Upper lobe of left lung (tissue), 6 donors: ENCODE data around the gene NLRP9. TPM values are rescaled to one million over a fixed set of nuclear protein-coding genes. Genes with fewer than 3 reads are reported as not detected.

Source experiments
- ATAC-seq, 2 donors: fragments of 200-7000 bp; cut with Tn5 transposase; one replicate each; pipeline ENCODE4 v1.9.1; 2022; ENCODE audit warnings: mild to moderate bottlenecking in 2 of 2, moderate library complexity in 2 of 2; ENCODE audit not compliant: low FRiP score in 2 of 2
- DNase-seq, 2 donors: peaks; one replicate each; pipeline ENCODE4 v3.0.0-alpha.2; 2019 to 2020
- H3K27ac ChIP-seq, 4 donors: fragments of 200-600 bp; sonication (generic); one replicate each; pipeline ENCODE4 v1.5.1; 2016 to 2019
- H3K27me3 ChIP-seq, 4 donors: fragments of 200-600 bp; sonication (generic); one replicate each; pipeline ENCODE4 v1.5.1; 2017 to 2019
- H3K36me3 ChIP-seq, 4 donors: fragments of 200-600 bp; sonication (generic); one replicate each; pipeline ENCODE4 v1.5.1; 2016 to 2019
- H3K4me1 ChIP-seq, 4 donors: fragments of 200-600 bp; sonication (generic); one replicate each; pipeline ENCODE4 v1.5.1; 2018 to 2019
- H3K4me3 ChIP-seq, 4 donors: fragments of 200-600 bp; sonication (generic); one replicate each; pipeline ENCODE4 v1.5.1; 2017 to 2019; ENCODE audit warnings: mild to moderate bottlenecking in 2 of 4, moderate library complexity in 1 of 4
- H3K9me3 ChIP-seq, 4 donors: fragments of 200-600 bp; sonication (generic); one replicate each; pipeline ENCODE4 v1.5.1; 2018 to 2019
- EP300 ChIP-seq, 4 donors: sonication (generic); formaldehyde crosslinking; IDR thresholded peaks; one replicate each; pipeline ENCODE4 v1.5.1; 2017; ENCODE audit warnings: antibody characterized with exemption in 4 of 4, control low read depth in 2 of 4
- POLR2A ChIP-seq, 4 donors: fragments of 450-650 bp; IDR thresholded peaks; one replicate each; pipeline ENCODE4 v1.5.1; 2016 to 2017; ENCODE audit warnings: antibody characterized with exemption in 4 of 4, mild to moderate bottlenecking in 2 of 4
- POLR2AphosphoS5 ChIP-seq, 2 donors: sonication (generic); formaldehyde crosslinking; IDR thresholded peaks; one replicate each; pipeline ENCODE4 v1.5.1; 2017; ENCODE audit warnings: antibody characterized with exemption in 2 of 2
- WGBS, 2 donors: methylation state at CpG; one replicate each; pipeline ENCODE4 v1.1.5; 2017 to 2018; 5-methylcytosine and 5-hydroxymethylcytosine counted together
- total RNA-seq, 6 donors: library from RNA; depleted of rRNA in 4 of 6; stranded (reverse); fragments of >200 nt in 4 of 6; gene quantifications; one replicate each; pipeline versions ENCODE4 v1.1.0 to v1.2.1, GENCODE V29; 2016 to 2021
- TF ChIP-seq, protein P1 (sequence below), 6 experiments: fragments of 450-650 bp in 4 of 6; fragments of 200-600 bp in 2 of 6; sonication (generic) in 2 of 6; IDR thresholded peaks; one replicate each; pipeline ENCODE4 v1.5.1; 2016 to 2019; ENCODE audit warnings: antibody characterized with exemption in 6 of 6
- donor health status: DM: no; HTN: no; CAD: no; lungs with moderate emphysema.
- donor health status: DM: no; HTN: yes; CAD: no; lungs with severe emphysema.

Gene NLRP9
- total RNA-seq, 6 donors from 2014 or later: not detected

DNA sequence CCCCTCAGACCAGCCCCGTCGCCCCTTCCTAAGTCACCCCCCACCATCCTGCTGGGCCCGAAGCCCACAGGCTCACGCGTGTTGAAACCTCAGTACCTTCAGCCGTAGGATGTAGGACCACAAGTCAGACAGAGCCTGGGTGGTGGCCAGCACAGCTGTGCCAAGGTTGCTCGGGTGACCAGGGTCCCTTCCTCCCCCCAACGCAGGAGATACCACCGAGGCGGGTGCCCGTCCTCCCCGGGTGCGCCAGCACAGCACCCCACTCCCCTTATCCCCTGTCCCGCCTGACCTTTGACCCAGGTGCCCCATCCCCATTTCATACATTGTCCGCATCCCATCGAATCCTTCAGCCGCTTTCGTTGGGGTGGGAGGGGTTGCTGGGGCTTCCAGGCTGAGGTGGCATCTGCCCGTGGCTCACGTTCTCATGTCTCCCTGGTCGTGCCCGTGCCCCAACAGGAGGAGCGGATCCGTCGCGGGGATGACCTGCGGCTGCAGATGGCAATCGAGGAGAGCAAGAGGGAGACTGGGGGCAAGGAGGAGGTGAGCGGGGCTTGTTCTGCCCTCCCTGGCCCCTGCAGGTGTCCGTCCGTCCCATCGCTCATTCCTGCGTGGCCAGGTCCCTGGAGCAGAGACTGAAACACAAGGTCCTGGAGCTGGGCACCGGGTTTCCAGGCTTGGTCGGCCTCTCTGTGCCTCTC lies 48.6 kb downstream of the NLRP9 start:
- Histone ChIP-seq H3K27me3 (no peaks in the 10 kb centered on the region), H3K27ac (no peak overlapping the region), H3K4me3 (no peak overlapping the region), H3K4me1 (peaks cover 6 to 21% (median 7%) of the 10 kb centered on the region in 4 donors), H3K9me3 (no peaks in the 10 kb centered on the region), H3K36me3 (peaks cover 49 to 99% (median 87%) of the 10 kb centered on the region in 4 donors)
- TF ChIP-seq, protein P1, sequence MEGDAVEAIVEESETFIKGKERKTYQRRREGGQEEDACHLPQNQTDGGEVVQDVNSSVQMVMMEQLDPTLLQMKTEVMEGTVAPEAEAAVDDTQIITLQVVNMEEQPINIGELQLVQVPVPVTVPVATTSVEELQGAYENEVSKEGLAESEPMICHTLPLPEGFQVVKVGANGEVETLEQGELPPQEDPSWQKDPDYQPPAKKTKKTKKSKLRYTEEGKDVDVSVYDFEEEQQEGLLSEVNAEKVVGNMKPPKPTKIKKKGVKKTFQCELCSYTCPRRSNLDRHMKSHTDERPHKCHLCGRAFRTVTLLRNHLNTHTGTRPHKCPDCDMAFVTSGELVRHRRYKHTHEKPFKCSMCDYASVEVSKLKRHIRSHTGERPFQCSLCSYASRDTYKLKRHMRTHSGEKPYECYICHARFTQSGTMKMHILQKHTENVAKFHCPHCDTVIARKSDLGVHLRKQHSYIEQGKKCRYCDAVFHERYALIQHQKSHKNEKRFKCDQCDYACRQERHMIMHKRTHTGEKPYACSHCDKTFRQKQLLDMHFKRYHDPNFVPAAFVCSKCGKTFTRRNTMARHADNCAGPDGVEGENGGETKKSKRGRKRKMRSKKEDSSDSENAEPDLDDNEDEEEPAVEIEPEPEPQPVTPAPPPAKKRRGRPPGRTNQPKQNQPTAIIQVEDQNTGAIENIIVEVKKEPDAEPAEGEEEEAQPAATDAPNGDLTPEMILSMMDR (IDR thresholded peaks at IDR 0.05): no peak
- TF ChIP-seq POLR2AphosphoS5 (IDR thresholded peaks at IDR 0.05) (no peak), EP300 (IDR thresholded peaks at IDR 0.05) (no peak), POLR2A (IDR thresholded peaks at IDR 0.05) (no peak)
- no peak for ATAC-seq
- 94 to 96% methylated on average over 27 to 30 of the region's 35 CpGs for WGBS, 2 donors
- peak in 1 of 2 donors; percentile 61 for DNase-seq

DNA sequence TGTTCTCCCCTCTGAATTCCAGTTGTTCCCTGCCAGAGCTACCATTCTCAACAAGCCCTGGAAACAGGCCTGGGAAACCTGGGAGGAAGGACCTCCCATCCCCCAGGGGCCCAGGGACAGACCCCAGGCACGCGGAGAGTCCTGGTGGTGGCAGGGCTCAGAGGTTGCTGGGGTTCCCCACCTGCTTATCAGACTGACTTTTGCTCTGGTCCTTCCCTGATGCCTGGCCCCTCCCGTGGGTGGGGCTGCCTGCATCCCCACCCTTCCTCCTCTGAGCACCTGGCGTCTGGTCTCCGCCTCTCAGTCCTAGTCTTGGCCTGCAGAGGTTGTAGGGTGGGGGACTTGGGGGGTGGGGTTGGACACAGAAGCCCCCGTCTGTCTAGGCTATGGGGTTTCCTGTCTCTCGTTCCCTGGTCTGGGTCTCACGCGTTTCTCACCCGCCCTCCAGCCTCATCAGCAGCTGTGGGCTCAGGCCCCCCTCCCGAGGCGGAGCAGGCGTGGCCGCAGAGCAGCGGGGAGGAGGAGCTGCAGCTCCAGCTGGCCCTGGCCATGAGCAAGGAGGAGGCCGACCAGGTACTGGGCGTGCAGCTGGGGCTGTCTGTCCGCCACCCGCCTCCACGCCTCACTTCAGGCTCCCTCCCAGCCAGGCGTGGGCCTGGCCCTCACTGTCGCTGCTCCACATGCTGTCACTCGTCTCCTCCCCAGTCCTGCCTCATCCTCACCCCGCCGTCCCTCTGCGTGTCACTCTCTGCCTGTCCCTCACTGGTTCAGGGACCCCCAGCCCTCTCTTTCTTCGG lies 49.6 kb downstream of the NLRP9 start:
- ATAC-seq: no peak
- Histone ChIP-seq H3K9me3 (no peaks in the 10 kb centered on the region), H3K27ac (no peak overlapping the region), H3K36me3 (peaks cover 47 to 96% (median 80%) of the 10 kb centered on the region in 4 donors), H3K27me3 (no peaks in the 10 kb centered on the region), H3K4me3 (no peak overlapping the region), H3K4me1 (peaks cover 11 to 27% (median 12%) of the 10 kb centered on the region in 4 donors)
- TF ChIP-seq POLR2A (IDR thresholded peaks at IDR 0.05): no peak
- TF ChIP-seq, protein P1 (IDR thresholded peaks at IDR 0.05): no peak
- no peak for TF ChIP-seq POLR2AphosphoS5 (IDR thresholded peaks at IDR 0.05)
- WGBS, 2 donors: 79 to 83% methylated on average over 24 to 27 of the region's 27 CpGs
- DNase-seq: peak in 1 of 2 donors; percentile 69

DNA sequence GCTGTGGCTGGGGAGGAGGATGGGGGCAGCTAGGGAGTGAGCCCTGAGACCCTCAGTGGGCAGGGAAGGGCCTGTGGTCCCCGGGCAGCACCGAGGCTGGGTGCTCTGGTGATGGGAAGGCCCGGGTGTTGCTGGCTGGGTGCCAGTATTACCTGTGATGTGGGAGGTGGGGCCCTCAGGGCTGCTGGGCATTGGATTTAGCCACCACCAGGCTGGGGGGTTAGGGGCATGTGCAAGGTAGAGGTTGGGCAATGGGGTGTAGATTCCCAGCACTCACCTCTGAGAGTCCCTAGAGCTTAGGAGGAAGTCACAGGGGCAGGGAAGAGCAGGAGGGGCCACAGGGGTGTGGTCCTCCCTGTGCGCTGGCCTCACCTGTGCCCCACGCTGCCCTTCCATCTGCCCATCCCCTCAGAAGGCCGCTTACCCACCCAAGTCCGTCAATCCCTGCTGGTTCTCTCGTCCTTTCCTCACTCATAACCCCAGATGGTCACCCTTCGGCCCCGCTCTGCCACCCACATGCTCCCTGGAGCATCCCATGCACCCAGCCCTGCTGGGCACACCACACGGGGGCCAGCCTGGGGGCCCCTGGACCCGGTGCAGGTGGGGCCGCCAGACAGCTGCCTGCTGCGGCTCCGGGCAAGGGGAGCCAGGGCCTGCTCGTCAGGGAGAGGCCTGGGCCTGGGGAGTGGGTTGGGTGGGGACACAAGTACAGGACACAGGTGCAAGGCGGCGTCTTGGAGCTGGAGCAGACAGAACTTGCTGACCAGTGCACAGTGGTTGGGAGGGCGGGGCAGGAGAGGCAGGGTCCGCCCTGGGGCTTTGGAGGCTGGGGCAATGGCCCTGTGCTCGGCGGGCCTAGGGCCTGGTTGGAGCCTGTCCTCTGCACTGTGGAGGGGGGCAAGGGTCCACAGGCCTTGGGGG lies 50.7 kb downstream of the NLRP9 start:
- ATAC-seq: no peak
- Histone ChIP-seq H3K4me3 (no peak overlapping the region), H3K27ac (no peak overlapping the region), H3K9me3 (no peaks in the 10 kb centered on the region), H3K4me1 (peaks cover 11 to 27% (median 15%) of the 10 kb centered on the region in 4 donors), H3K27me3 (no peaks in the 10 kb centered on the region), H3K36me3 (peaks cover 37 to 95% (median 69%) of the 10 kb centered on the region in 4 donors)
- peak in 1 of 2 donors; percentile 56 for DNase-seq
- TF ChIP-seq, protein P1 (IDR thresholded peaks at IDR 0.05): no peak
- TF ChIP-seq EP300 (IDR thresholded peaks at IDR 0.05): no peak
- WGBS, 2 donors: 93 to 94% methylated on average over 19 to 22 of the region's 22 CpGs

DNA sequence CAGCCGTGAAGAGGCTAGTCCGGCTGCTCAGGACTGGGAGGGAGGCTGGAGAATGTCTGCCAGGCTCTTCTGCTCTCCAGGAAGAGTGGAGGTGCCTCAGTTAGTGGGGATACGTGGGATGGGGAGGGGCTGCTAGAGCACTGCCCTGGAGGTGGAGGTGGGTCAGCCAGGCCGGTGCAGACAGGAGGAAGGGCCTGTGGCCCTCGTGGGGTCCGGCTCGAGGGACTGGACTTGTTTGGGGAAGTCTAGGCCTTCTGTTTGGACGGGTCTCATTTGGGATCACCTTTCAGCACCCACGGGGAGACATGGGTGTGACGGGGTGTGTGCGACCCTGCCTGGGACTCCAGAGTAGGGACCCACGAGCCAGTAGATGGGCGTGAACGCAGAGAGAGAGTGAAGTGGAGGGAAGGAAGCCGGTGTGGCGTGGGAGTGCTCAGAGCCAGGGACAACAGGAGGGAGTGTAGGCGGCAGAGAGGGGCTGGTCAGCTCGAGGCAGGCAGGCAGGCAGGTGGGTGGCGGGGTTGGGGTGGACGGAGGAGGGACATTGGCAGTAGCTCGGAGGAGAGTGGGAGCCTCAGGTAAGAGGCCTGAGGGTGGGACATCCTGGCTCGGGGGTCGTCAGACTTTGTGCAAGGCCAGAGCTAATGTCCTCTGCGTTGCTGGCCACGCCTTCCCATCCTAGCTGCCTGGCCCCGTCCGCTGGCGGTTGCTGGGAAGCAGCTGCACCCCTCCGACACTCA lies 51.7 kb downstream of the NLRP9 start:
- Histone ChIP-seq H3K27ac (no peak overlapping the region), H3K27me3 (no peaks in the 10 kb centered on the region), H3K36me3 (peaks cover 32 to 95% (median 59%) of the 10 kb centered on the region in 4 donors), H3K4me3 (no peak overlapping the region), H3K9me3 (no peaks in the 10 kb centered on the region), H3K4me1 (peaks cover 11 to 32% (median 15%) of the 10 kb centered on the region in 4 donors)
- no peak for DNase-seq
- 90 to 91% methylated on average over 27 to 29 of the region's 29 CpGs for WGBS, 2 donors
- no peak for ATAC-seq
- TF ChIP-seq, protein P1 (IDR thresholded peaks at IDR 0.05): no peak
- TF ChIP-seq EP300 (IDR thresholded peaks at IDR 0.05) (no peak), POLR2A (IDR thresholded peaks at IDR 0.05) (no peak), POLR2AphosphoS5 (IDR thresholded peaks at IDR 0.05) (no peak)
